H9 (cell line): ENCODE data around the gene PRAME. TPM values are rescaled to one million over a fixed set of nuclear protein-coding genes. Genes with fewer than 3 reads are reported as not detected.

Experiments used
- DNase-seq: peaks from one replicate; pipeline ENCODE4 v3.0.0-alpha.2; 2017
- H2AFZ ChIP-seq: one replicate; pipeline ENCODE4 v1.6.1; 2013; ENCODE audit warnings: mild to moderate bottlenecking, low read length, control low read depth, moderate library complexity
- H2AK5ac ChIP-seq: 2 replicates; pipeline ENCODE4 v1.6.1; 2013; ENCODE audit warnings: low read length, control low read depth, mixed read lengths; ENCODE audit not compliant: insufficient read length
- H2BK120ac ChIP-seq: one replicate; pipeline ENCODE4 v1.6.1; 2013; ENCODE audit warnings: low read depth, mild to moderate bottlenecking, low read length, control low read depth, inconsistent platforms; ENCODE audit not compliant: poor library complexity, severe bottlenecking
- H2BK12ac ChIP-seq: 2 replicates; pipeline ENCODE4 v1.6.1; 2013; ENCODE audit warnings: low read length, control low read depth, mixed read lengths, low read depth; ENCODE audit not compliant: insufficient read length
- H2BK15ac ChIP-seq: 2 replicates; pipeline ENCODE4 v1.6.1; 2013; ENCODE audit warnings: low read depth, low read length, control low read depth
- H2BK20ac ChIP-seq: one replicate; pipeline ENCODE4 v1.6.1; 2013; ENCODE audit warnings: low read depth, mild to moderate bottlenecking, low read length, control low read depth, inconsistent platforms; ENCODE audit not compliant: poor library complexity, severe bottlenecking
- H2BK5ac ChIP-seq: 2 replicates; pipeline ENCODE4 v1.6.1; 2013; ENCODE audit warnings: low read length, control low read depth, mixed read lengths; ENCODE audit not compliant: insufficient read length
- H3K14ac ChIP-seq: 2 replicates; pipeline ENCODE4 v1.6.1; 2013; ENCODE audit warnings: low read length, control low read depth; ENCODE audit not compliant: insufficient read depth
- H3K18ac ChIP-seq: 2 replicates; pipeline ENCODE4 v1.6.1; 2013; ENCODE audit warnings: low read depth, mild to moderate bottlenecking, mixed read lengths, low read length, control low read depth; ENCODE audit not compliant: insufficient read length
- H3K23ac ChIP-seq: 2 replicates; pipeline ENCODE4 v1.6.1; 2013; ENCODE audit warnings: low read length, control low read depth, mixed read lengths, low read depth; ENCODE audit not compliant: insufficient read length
- H3K23me2 ChIP-seq: 2 replicates; pipeline ENCODE4 v1.6.1; 2013; ENCODE audit warnings: low read depth, mild to moderate bottlenecking, mixed read lengths, low read length, control low read depth; ENCODE audit not compliant: insufficient read length, poor library complexity, severe bottlenecking
- H3K27ac ChIP-seq: 2 replicates; pipeline ENCODE4 v1.5.1; 2013; ENCODE audit warnings: low read length, control low read depth, mixed read lengths, low read depth; ENCODE audit not compliant: insufficient read length
- H3K27me3 ChIP-seq: 2 replicates; pipeline ENCODE4 v1.6.1; 2013; ENCODE audit warnings: low read length, control low read depth, inconsistent platforms; ENCODE audit not compliant: insufficient read depth
- H3K4ac ChIP-seq: 2 replicates; pipeline ENCODE4 v1.6.1; 2013; ENCODE audit warnings: low read depth, mild to moderate bottlenecking, control low read depth, inconsistent platforms, low read length, moderate library complexity
- H3K4me1 ChIP-seq: 2 replicates; pipeline ENCODE4 v1.6.1; 2013; ENCODE audit warnings: low read length, control low read depth, inconsistent platforms; ENCODE audit not compliant: insufficient read depth
- H3K4me2 ChIP-seq: 2 replicates; pipeline ENCODE4 v1.6.1; 2013; ENCODE audit warnings: low read length, control low read depth, mixed read lengths; ENCODE audit not compliant: insufficient read length, insufficient read depth
- H3K56ac ChIP-seq: 2 replicates; pipeline ENCODE4 v1.6.1; 2013; ENCODE audit warnings: low read depth, mild to moderate bottlenecking, mixed read lengths, low read length, control low read depth; ENCODE audit not compliant: insufficient read length
- H3K79me1 ChIP-seq: 2 replicates; pipeline ENCODE4 v1.6.1; 2013; ENCODE audit warnings: low read depth, mild to moderate bottlenecking, moderate library complexity, low read length, control low read depth, inconsistent platforms; ENCODE audit not compliant: insufficient read depth, poor library complexity, severe bottlenecking
- H3K79me2 ChIP-seq: 2 replicates; pipeline ENCODE4 v1.6.1; 2013; ENCODE audit warnings: low read length, control low read depth, inconsistent platforms; ENCODE audit not compliant: insufficient read depth
- H3K9ac ChIP-seq: 2 replicates; pipeline ENCODE4 v1.6.1; 2013; ENCODE audit warnings: low read length, control low read depth, mixed read lengths; ENCODE audit not compliant: insufficient read length; ENCODE audit errors: extremely low read depth
- H3K9me3 ChIP-seq: one replicate; pipeline ENCODE4 v1.6.1; 2013; ENCODE audit warnings: low read depth, low read length, inconsistent platforms; ENCODE audit not compliant: control insufficient read depth
- H3T11ph ChIP-seq: one replicate; pipeline ENCODE4 v1.6.1; 2013; ENCODE audit warnings: mild to moderate bottlenecking, low read length, control low read depth, inconsistent platforms
- H4K20me1 ChIP-seq: one replicate; pipeline ENCODE4 v1.6.1; 2013; ENCODE audit not compliant: control insufficient read depth, insufficient read length, insufficient read depth
- H4K5ac ChIP-seq: 2 replicates; pipeline ENCODE4 v1.6.1; 2013; ENCODE audit warnings: low read depth, mild to moderate bottlenecking, mixed read lengths, low read length, control low read depth; ENCODE audit not compliant: insufficient read length
- H4K8ac ChIP-seq: replicated peaks from 2 replicates; pipeline ENCODE4 v1.6.1; 2013; ENCODE audit warnings: low read length, control low read depth, mixed read lengths, low read depth; ENCODE audit not compliant: insufficient read length
- H4K91ac ChIP-seq: 2 replicates; pipeline ENCODE4 v1.6.1; 2013; ENCODE audit warnings: low read depth, mild to moderate bottlenecking, moderate library complexity, mixed read lengths, low read length, control low read depth; ENCODE audit not compliant: insufficient read length
- H3K27ac Mint-ChIP-seq, 3 experiments: 2 replicates in 2 of 3; 3 replicates in 1 of 3; pipeline ENCODE4 v1.8.0; 2020 to 2021; ENCODE audit warnings: mixed read lengths in 3 of 3, mild to moderate bottlenecking in 1 of 3, moderate library complexity in 1 of 3
- H3K27me3 Mint-ChIP-seq: 2 replicates; pipeline ENCODE4 v1.8.0; 2021; ENCODE audit warnings: low read depth, mild to moderate bottlenecking, moderate library complexity, mixed read lengths
- H3K36me3 Mint-ChIP-seq, 3 experiments: 2 replicates in 2 of 3; 3 replicates in 1 of 3; pipeline ENCODE4 v1.8.0; 2020 to 2021; ENCODE audit warnings: low read depth in 3 of 3, mixed read lengths in 3 of 3; ENCODE audit not compliant: insufficient read depth in 1 of 3
- H3K4me1 Mint-ChIP-seq, 2 experiments: 2 replicates each; pipeline ENCODE4 v1.8.0; 2020; ENCODE audit warnings: mixed read lengths in 2 of 2
- H3K4me3 Mint-ChIP-seq, 2 experiments: 2 replicates in 1 of 2; 3 replicates in 1 of 2; pipeline ENCODE4 v1.8.0; 2020 to 2021; ENCODE audit warnings: mild to moderate bottlenecking in 2 of 2, mixed read lengths in 2 of 2, moderate library complexity in 1 of 2
- H3K9me3 Mint-ChIP-seq, 2 experiments: 2 replicates in 1 of 2; 3 replicates in 1 of 2; pipeline ENCODE4 v1.8.0; 2020; ENCODE audit warnings: mild to moderate bottlenecking in 2 of 2, mixed read lengths in 2 of 2, moderate library complexity in 1 of 2
- WGBS: extraction: QIAGEN DNeasy Blood & Tissue Kit; methylation state at CpG from one replicate; pipeline ENCODE4 v1.1.7; 2013; ENCODE audit warnings: missing lambda C conversion rate, low lambda C conversion rate, mixed read lengths; ENCODE audit not compliant: insufficient read length; ENCODE audit errors: extremely low coverage; 5-methylcytosine and 5-hydroxymethylcytosine counted together
- total RNA-seq: library from RNA; stranded (reverse); gene quantifications from 2 replicates; pipeline ENCODE4 v1.2.1, GENCODE V29; 2021
- TF ChIP-seq, protein P1 (sequence below): fragments of 200-600 bp; sonication (generic); conservative IDR thresholded peaks from 3 replicates; pipeline ENCODE4 v1.8.0; 2021; ENCODE audit warnings: antibody characterized with exemption, mild to moderate bottlenecking

PRAME gene
- total RNA-seq, 1 experiment from 2014 or later: 0.31 TPM

DNA sequence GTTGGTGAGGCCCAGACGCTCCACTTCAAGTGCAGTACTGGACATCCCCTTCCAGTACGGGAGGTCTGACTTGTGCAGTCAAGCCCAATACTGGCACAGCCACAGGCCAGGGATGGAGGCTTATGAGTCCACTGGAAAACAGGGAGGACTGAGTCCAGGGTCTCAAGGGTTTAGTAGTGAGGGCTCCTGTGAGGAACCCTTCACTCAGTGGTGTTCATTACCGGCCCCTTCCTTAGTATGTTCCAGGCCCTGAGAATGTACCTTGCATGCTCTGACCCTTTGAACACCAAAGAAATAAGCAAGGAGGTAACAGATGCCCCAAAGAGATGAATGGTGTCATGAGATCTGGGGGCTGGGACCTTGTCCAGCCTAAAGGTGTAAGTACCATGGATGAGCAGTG is 11.8 kb downstream of the PRAME start:
- H4K8ac ChIP-seq: no peak overlapping the region
- H2BK5ac ChIP-seq: no peak overlapping the region
- H3K14ac ChIP-seq: no peak overlapping the region
- Mint-ChIP-seq H3K9me3 (no peaks in the 10 kb centered on the region; a peak in 1 of 5 replicates), H3K36me3 (no peaks in the 10 kb centered on the region), H3K4me1 (no peaks in the 10 kb centered on the region), H3K27me3 (peaks cover 97% of the 10 kb centered on the region), H3K27ac (no peak overlapping the region), H3K4me3 (no peak overlapping the region)
- no peaks in the 10 kb centered on the region for H3K4me1 ChIP-seq
- H3K79me1 ChIP-seq: no peaks in the 10 kb centered on the region
- no CpG with 5 or more reads among the region's 3 CpGs for WGBS
- H2AK5ac ChIP-seq: no peak overlapping the region
- no peaks in the 10 kb centered on the region for H4K20me1 ChIP-seq
- H3K9ac ChIP-seq: no peak overlapping the region
- H3K9me3 ChIP-seq: no peaks in the 10 kb centered on the region
- H3K23ac ChIP-seq: no peak overlapping the region
- no peak overlapping the region for H3K56ac ChIP-seq
- H2AFZ ChIP-seq: no peak overlapping the region
- H3K23me2 ChIP-seq: no peaks in the 10 kb centered on the region
- H3K18ac ChIP-seq: no peak overlapping the region
- no peak overlapping the region for H2BK20ac ChIP-seq
- H3K4ac ChIP-seq: no peak overlapping the region
- H3K4me2 ChIP-seq: no peak overlapping the region
- no peak overlapping the region for H4K5ac ChIP-seq
- DNase-seq: no peak
- no peak overlapping the region for H4K91ac ChIP-seq
- H3K27ac ChIP-seq: no peak overlapping the region
- H3K79me2 ChIP-seq: no peaks in the 10 kb centered on the region
- no peak overlapping the region for H2BK15ac ChIP-seq
- H3T11ph ChIP-seq: no peak overlapping the region
- H3K27me3 ChIP-seq: peaks cover 40% of the 10 kb centered on the region; the same call in 1 of the 2 replicates
- no peak overlapping the region for H2BK12ac ChIP-seq
- H2BK120ac ChIP-seq: no peak overlapping the region
- TF ChIP-seq, protein P1, sequence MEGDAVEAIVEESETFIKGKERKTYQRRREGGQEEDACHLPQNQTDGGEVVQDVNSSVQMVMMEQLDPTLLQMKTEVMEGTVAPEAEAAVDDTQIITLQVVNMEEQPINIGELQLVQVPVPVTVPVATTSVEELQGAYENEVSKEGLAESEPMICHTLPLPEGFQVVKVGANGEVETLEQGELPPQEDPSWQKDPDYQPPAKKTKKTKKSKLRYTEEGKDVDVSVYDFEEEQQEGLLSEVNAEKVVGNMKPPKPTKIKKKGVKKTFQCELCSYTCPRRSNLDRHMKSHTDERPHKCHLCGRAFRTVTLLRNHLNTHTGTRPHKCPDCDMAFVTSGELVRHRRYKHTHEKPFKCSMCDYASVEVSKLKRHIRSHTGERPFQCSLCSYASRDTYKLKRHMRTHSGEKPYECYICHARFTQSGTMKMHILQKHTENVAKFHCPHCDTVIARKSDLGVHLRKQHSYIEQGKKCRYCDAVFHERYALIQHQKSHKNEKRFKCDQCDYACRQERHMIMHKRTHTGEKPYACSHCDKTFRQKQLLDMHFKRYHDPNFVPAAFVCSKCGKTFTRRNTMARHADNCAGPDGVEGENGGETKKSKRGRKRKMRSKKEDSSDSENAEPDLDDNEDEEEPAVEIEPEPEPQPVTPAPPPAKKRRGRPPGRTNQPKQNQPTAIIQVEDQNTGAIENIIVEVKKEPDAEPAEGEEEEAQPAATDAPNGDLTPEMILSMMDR: no peak
